Smooth muscle cell (in vitro differentiated cells): Measurements from ENCODE around the gene GATB. TPM values are rescaled to one million over a fixed set of nuclear protein-coding genes. Genes with fewer than 3 reads are reported as not detected.

Experiments used
- DNase-seq: peaks from one replicate; lab custom pipeline; 2025; ENCODE audit not compliant: unreplicated experiment; lab: John Stamatoyannopoulos, UW
- H2AFZ ChIP-seq: fragments of 200-600 bp; sonication (generic); 2 replicates; pipeline ENCODE4 v1.6.0; 2016; ENCODE audit warnings: antibody characterized with exemption, low read depth, mild to moderate bottlenecking
- H3F3A ChIP-seq: fragments of 200-600 bp; sonication (generic); 2 replicates; pipeline ENCODE4 v1.6.0; 2017; ENCODE audit warnings: antibody characterized with exemption, low read depth
- H3K27ac ChIP-seq: fragments of 200-600 bp; sonication (generic); 2 replicates; pipeline ENCODE4 v1.5.1; 2016; ENCODE audit warnings: low read depth, mild to moderate bottlenecking
- H3K27me3 ChIP-seq: fragments of 200-600 bp; sonication (generic); 2 replicates; pipeline ENCODE4 v1.6.1; 2016; ENCODE audit warnings: low read depth, mild to moderate bottlenecking
- H3K36me3 ChIP-seq: fragments of 200-600 bp; sonication (generic); 2 replicates; pipeline ENCODE4 v1.5.1; 2016; ENCODE audit warnings: low read depth
- H3K4me1 ChIP-seq: fragments of 200-600 bp; sonication (generic); 2 replicates; pipeline ENCODE4 v1.5.1; 2016; ENCODE audit warnings: low read depth
- H3K4me2 ChIP-seq: fragments of 200-600 bp; sonication (generic); 2 replicates; pipeline ENCODE4 v1.6.0; 2016; ENCODE audit warnings: mild to moderate bottlenecking
- H3K4me3 ChIP-seq: fragments of 200-600 bp; sonication (generic); 2 replicates; pipeline ENCODE4 v1.5.1; 2016; ENCODE audit warnings: mild to moderate bottlenecking
- H3K79me2 ChIP-seq: fragments of 200-600 bp; sonication (generic); 2 replicates; pipeline ENCODE4 v1.6.0; 2016; ENCODE audit warnings: low read depth, mild to moderate bottlenecking
- H3K9ac ChIP-seq: fragments of 200-600 bp; sonication (generic); 2 replicates; pipeline ENCODE4 v1.6.0; 2016; ENCODE audit warnings: low read depth
- H3K9me3 ChIP-seq: fragments of 200-600 bp; sonication (generic); replicated peaks from 2 replicates; pipeline ENCODE4 v1.5.1; 2016; ENCODE audit warnings: low read depth
- H4K20me1 ChIP-seq: fragments of 200-600 bp; sonication (generic); 2 replicates; pipeline ENCODE4 v1.6.0; 2016; ENCODE audit warnings: low read depth
- CTCF ChIP-seq: fragments of 200-600 bp; sonication (generic); IDR thresholded peaks from 2 replicates; pipeline ENCODE4 v1.5.1; 2017; ENCODE audit warnings: borderline replicate concordance, mild to moderate bottlenecking, antibody characterized with exemption; ENCODE audit not compliant: insufficient read depth, poor library complexity, severe bottlenecking
- WGBS: methylation state at CpG from one replicate; pipeline ENCODE4 v1.1.7; 2016; ENCODE audit warnings: low lambda C conversion rate; 5-methylcytosine and 5-hydroxymethylcytosine counted together
- polyA plus RNA-seq: library from polyadenylated mRNA; unstranded; fragments of >200 nt; fragmentation: Nextera tagmentation; extraction: Ambion mirVana; gene quantifications from 2 replicates; pipeline ENCODE4 v1.2.1, GENCODE V29; 2016
- total RNA-seq: library from RNA; depleted of rRNA; stranded (reverse); fragments of >200 nt; gene quantifications from 2 replicates; pipeline ENCODE4 v1.2.3, GENCODE V29; 2014

The GATB gene
- total and polyA plus RNA-seq, 2 experiments from 2014 or later, result 15.7 to 17.6 TPM

- Histone ChIP-seq H3K9me3 (no peaks in the 10 kb centered on the region), H3K4me1 (peaks cover 4% of the 10 kb centered on the region), H4K20me1 (no peaks in the 10 kb centered on the region), H2AFZ (no peak overlapping the region), H3K4me3 (no peak overlapping the region), H3K36me3 (no peaks in the 10 kb centered on the region), H3F3A (peaks cover 9% of the 10 kb centered on the region), H3K27me3 (no peaks in the 10 kb centered on the region), H3K4me2 (no peak overlapping the region), H3K27ac (no peak overlapping the region), H3K9ac (no peak overlapping the region), H3K79me2 (no peaks in the 10 kb centered on the region)
- 97% methylated on average over 5 of the region's 5 CpGs for WGBS
- TF ChIP-seq CTCF, result no peak
- no peak for DNase-seq
Observed at GRCh38 chr4:151657896-151658295, 102.9 kb downstream of the GATB start.

- 94% methylated on average over 8 of the region's 8 CpGs for WGBS
- H3K27me3 ChIP-seq, result peaks cover 4% of the 10 kb centered on the region
- H2AFZ ChIP-seq, result no peak overlapping the region
- H3K4me1 ChIP-seq, result peaks cover 4% of the 10 kb centered on the region
- H3K27ac ChIP-seq, result no peak overlapping the region
- no peak for TF ChIP-seq CTCF
- DNase-seq, result no peak
- no peak overlapping the region for H3K4me2 ChIP-seq
- H3K4me3 ChIP-seq, result no peak overlapping the region
- no peaks in the 10 kb centered on the region for H3K36me3 ChIP-seq
- H3F3A ChIP-seq, result peaks cover 9% of the 10 kb centered on the region
- H3K9me3 ChIP-seq, result no peaks in the 10 kb centered on the region
- no peaks in the 10 kb centered on the region for H3K79me2 ChIP-seq
- H3K9ac ChIP-seq, result no peak overlapping the region
- no peaks in the 10 kb centered on the region for H4K20me1 ChIP-seq
Observed at GRCh38 chr4:151656058-151656457, 104.7 kb downstream of the GATB start.

GRCh38 chr4:151653548-151653918 is 107.3 kb downstream of the GATB start:
- no peak for TF ChIP-seq CTCF
- no peak overlapping the region for H2AFZ ChIP-seq
- no peak overlapping the region for H3K9ac ChIP-seq
- DNase-seq, result no peak
- H3K4me3 ChIP-seq, result no peak overlapping the region
- no peaks in the 10 kb centered on the region for H3F3A ChIP-seq
- no peak overlapping the region for H3K27ac ChIP-seq
- H3K79me2 ChIP-seq, result no peaks in the 10 kb centered on the region
- H3K9me3 ChIP-seq, result no peaks in the 10 kb centered on the region
- H3K36me3 ChIP-seq, result no peaks in the 10 kb centered on the region
- H3K4me1 ChIP-seq, result no peaks in the 10 kb centered on the region
- no peak overlapping the region for H3K4me2 ChIP-seq
- 97% methylated on average over 7 of the region's 7 CpGs for WGBS
- H3K27me3 ChIP-seq, result peaks cover 8% of the 10 kb centered on the region
- H4K20me1 ChIP-seq, result no peaks in the 10 kb centered on the region

- Histone ChIP-seq H4K20me1 (no peaks in the 10 kb centered on the region), H3K4me2 (no peak overlapping the region), H3K4me3 (no peak overlapping the region), H3K36me3 (no peaks in the 10 kb centered on the region), H2AFZ (no peak overlapping the region), H3K9ac (no peak overlapping the region), H3K27ac (no peak overlapping the region), H3K79me2 (no peaks in the 10 kb centered on the region), H3K9me3 (no peaks in the 10 kb centered on the region), H3K4me1 (no peaks in the 10 kb centered on the region), H3K27me3 (peaks cover 8% of the 10 kb centered on the region), H3F3A (no peaks in the 10 kb centered on the region)
- WGBS, result 95% methylated on average over 3 of the region's 3 CpGs
- TF ChIP-seq CTCF, result no peak
- DNase-seq, result no peak
Observed at GRCh38 chr4:151652841-151653547, 107.8 kb downstream of the GATB start.
